GM12878 (cell line): ENCODE measurements around the gene TET3. TPM values are rescaled to one million over a fixed set of nuclear protein-coding genes. Genes with fewer than 3 reads are reported as not detected.

Experiments
- ASH2L ChIP-seq: fragments of 300-600, 200-600 bp; sonication (generic); IDR thresholded peaks from 2 replicates; pipeline ENCODE4 v1.6.1; 2017; ENCODE audit warnings: low read depth, mild to moderate bottlenecking, borderline replicate concordance
- ATF3 ChIP-seq: IDR thresholded peaks from 2 replicates; pipeline ENCODE4 v1.6.1; 2011; ENCODE audit warnings: low read depth, mild to moderate bottlenecking, low read length, moderate library complexity, borderline replicate concordance; ENCODE audit errors: extremely low read depth
- BACH1 ChIP-seq: fragments of 450-650 bp; IDR thresholded peaks from 2 replicates; pipeline ENCODE4 v1.6.1; 2017; ENCODE audit warnings: mild to moderate bottlenecking, borderline replicate concordance
- CEBPZ ChIP-seq: fragments of 150-350 bp; IDR thresholded peaks from 2 replicates; pipeline ENCODE4 v1.6.1; 2016; ENCODE audit warnings: low read depth, low read length
- DPF2 ChIP-seq: fragments of 450-650 bp; IDR thresholded peaks from 2 replicates; pipeline ENCODE4 v1.6.1; 2017; ENCODE audit warnings: mild to moderate bottlenecking
- EGR1 ChIP-seq, 2 experiments: IDR thresholded peaks; 1 replicate in 1 of 2; 2 replicates in 1 of 2; pipeline ENCODE4 v1.6.1; 2011 to 2012; ENCODE audit warnings: low read depth in 2 of 2, low read length in 2 of 2, borderline replicate concordance in 1 of 2, mild to moderate bottlenecking in 1 of 2, moderate library complexity in 1 of 2
- ESRRA ChIP-seq: IDR thresholded peaks from 2 replicates; pipeline ENCODE4 v1.6.1; 2012; ENCODE audit warnings: mild to moderate bottlenecking, low read length, improper control_type of control experiment
- HDGF ChIP-seq: fragments of 450-650 bp; IDR thresholded peaks from 2 replicates; pipeline ENCODE4 v1.6.1; 2016; ENCODE audit warnings: antibody characterized with exemption
- IRF3 ChIP-seq: fragments of 450-650 bp; IDR thresholded peaks from 2 replicates; pipeline ENCODE4 v1.6.1; 2014; ENCODE audit warnings: mild to moderate bottlenecking
- JUNB ChIP-seq: IDR thresholded peaks from 2 replicates; pipeline ENCODE4 v1.6.1; 2016; ENCODE audit warnings: antibody characterized with exemption, mild to moderate bottlenecking
- LARP7 ChIP-seq: fragments of 450-650 bp; IDR thresholded peaks from 2 replicates; pipeline ENCODE4 v1.6.1; 2017; ENCODE audit warnings: mild to moderate bottlenecking
- NR2C2 ChIP-seq: IDR thresholded peaks from 2 replicates; pipeline ENCODE4 v1.6.1; 2011; ENCODE audit warnings: borderline replicate concordance, low read depth; ENCODE audit not compliant: control insufficient read depth, insufficient read length
- PAX5 ChIP-seq: IDR thresholded peaks from 2 replicates; pipeline ENCODE4 v1.6.1; 2011; ENCODE audit warnings: low read depth, low read length, borderline replicate concordance
- POU2F2 ChIP-seq: IDR thresholded peaks from 3 replicates; pipeline ENCODE4 v1.6.1; 2011; ENCODE audit warnings: low read depth, mild to moderate bottlenecking, low read length, borderline replicate concordance
- SMAD5 ChIP-seq: IDR thresholded peaks from 2 replicates; pipeline ENCODE4 v1.6.1; 2016; ENCODE audit warnings: antibody characterized with exemption, low read depth
- SREBF2 ChIP-seq: IDR thresholded peaks from 2 replicates; pipeline ENCODE4 v1.6.1; 2012; ENCODE audit warnings: mild to moderate bottlenecking, low read length
- ZNF687 ChIP-seq: fragments of 450-650 bp; IDR thresholded peaks from 2 replicates; pipeline ENCODE4 v1.6.1; 2017; ENCODE audit warnings: mild to moderate bottlenecking, moderate library complexity
- ZSCAN29 ChIP-seq: fragments of 450-650 bp; IDR thresholded peaks from 2 replicates; pipeline ENCODE4 v1.6.1; 2017; ENCODE audit warnings: mild to moderate bottlenecking, moderate library complexity
- polyA plus RNA-seq, 11 experiments: library from polyadenylated mRNA; depleted of rRNA in 4 of 11; unstranded in 6 of 11; stranded (reverse) in 5 of 11; fragments of >200 nt; fragmentation: Nextera tagmentation in 4 of 11; fragmentation: Illumina TruSeq in 1 of 11; extraction: Ambion mirVana in 4 of 11; extraction: Trizol in 1 of 11; gene quantifications; 1 replicate in 1 of 11; 2 replicates in 10 of 11; pipeline versions ENCODE4 v1.2.1 to v1.2.3, GENCODE V29; 2011 to 2016; ENCODE audit warnings: inconsistent platforms in 2 of 11, missing spikeins in 2 of 11, low read depth in 1 of 11
- total RNA-seq, 4 experiments: library from RNA; depleted of rRNA in 3 of 4; stranded (reverse); fragments of >200 nt in 3 of 4; fragmentation: Illumina TruSeq in 1 of 4; extraction: Trizol in 1 of 4; gene quantifications; 2 replicates each; pipeline versions ENCODE4 v1.2.1 to v1.2.3, GENCODE V29; 2013 to 2021
- TF ChIP-seq, protein P1 (sequence below): IDR thresholded peaks from 2 replicates; pipeline ENCODE4 v1.6.1; 2012; ENCODE audit warnings: mild to moderate bottlenecking, low read depth, low read length

The TET3 gene
- total and polyA plus RNA-seq, 10 of the 15 experiments (the other 5 are each of a cell fraction or from before 2014, with no cell fraction given), result 0.77 to 25.9 (median 8.5) TPM

DNA sequence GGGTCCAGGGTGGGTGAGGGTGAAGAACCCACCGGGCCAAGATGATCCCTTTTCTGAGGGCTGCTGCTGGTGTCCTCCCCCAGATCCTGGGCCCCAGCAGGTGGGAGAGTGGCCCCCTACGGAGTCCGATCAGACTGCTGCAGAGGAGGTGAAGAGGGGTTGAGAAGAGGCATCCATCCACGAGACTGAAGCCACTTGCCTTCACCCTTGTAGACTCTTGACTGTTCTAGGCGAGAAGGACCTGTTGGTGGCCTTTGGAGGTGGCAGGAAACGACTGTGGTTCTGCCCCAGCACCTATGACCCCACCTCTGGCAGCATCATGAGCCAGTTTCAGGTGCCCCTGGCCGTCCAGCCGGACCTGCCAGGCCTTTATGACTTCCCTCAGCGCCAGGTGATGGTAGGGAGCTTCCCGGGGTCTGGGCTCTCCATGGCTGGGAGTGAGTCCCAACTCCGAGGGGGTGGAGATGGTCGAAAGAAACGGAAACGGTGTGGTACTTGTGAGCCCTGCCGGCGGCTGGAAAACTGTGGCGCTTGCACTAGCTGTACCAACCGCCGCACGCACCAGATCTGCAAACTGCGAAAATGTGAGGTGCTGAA lies 1.5 kb downstream of the TET3 start (continued):
- TF ChIP-seq IRF3 (no peak), EGR1 (IDR thresholded peaks at IDR 0.05; ENCODE audit: borderline replicate concordance in 1 of 2, low read depth in 2 of 2, low read length in 2 of 2) (no peak), ZNF687 (0 out of 2 replicates have a peak, but pooled peaks have one; percentile 5), POU2F2 (no peak), BACH1 (no peak), JUNB (no peak), DPF2 (0 out of 2 replicates have a peak, but pooled peaks have one; percentile 4), ZSCAN29 (no peak), ESRRA (no peak), ASH2L (no peak), NR2C2 (no peak), HDGF (no peak), CEBPZ (no peak), SMAD5 (no peak), PAX5 (no peak), SREBF2 (no peak), LARP7 (no peak), ATF3 (no peak)
- TF ChIP-seq, protein P1, sequence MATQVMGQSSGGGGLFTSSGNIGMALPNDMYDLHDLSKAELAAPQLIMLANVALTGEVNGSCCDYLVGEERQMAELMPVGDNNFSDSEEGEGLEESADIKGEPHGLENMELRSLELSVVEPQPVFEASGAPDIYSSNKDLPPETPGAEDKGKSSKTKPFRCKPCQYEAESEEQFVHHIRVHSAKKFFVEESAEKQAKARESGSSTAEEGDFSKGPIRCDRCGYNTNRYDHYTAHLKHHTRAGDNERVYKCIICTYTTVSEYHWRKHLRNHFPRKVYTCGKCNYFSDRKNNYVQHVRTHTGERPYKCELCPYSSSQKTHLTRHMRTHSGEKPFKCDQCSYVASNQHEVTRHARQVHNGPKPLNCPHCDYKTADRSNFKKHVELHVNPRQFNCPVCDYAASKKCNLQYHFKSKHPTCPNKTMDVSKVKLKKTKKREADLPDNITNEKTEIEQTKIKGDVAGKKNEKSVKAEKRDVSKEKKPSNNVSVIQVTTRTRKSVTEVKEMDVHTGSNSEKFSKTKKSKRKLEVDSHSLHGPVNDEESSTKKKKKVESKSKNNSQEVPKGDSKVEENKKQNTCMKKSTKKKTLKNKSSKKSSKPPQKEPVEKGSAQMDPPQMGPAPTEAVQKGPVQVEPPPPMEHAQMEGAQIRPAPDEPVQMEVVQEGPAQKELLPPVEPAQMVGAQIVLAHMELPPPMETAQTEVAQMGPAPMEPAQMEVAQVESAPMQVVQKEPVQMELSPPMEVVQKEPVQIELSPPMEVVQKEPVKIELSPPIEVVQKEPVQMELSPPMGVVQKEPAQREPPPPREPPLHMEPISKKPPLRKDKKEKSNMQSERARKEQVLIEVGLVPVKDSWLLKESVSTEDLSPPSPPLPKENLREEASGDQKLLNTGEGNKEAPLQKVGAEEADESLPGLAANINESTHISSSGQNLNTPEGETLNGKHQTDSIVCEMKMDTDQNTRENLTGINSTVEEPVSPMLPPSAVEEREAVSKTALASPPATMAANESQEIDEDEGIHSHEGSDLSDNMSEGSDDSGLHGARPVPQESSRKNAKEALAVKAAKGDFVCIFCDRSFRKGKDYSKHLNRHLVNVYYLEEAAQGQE, result no peak
